Panc1 (cell line): ENCODE data around the gene FAM13A. TPM values are rescaled to one million over a fixed set of nuclear protein-coding genes. Genes with fewer than 3 reads are reported as not detected.
"Not testable (repeated sequence)": the region's sequence is repeated elsewhere in the genome, so short reads cannot be mapped to it uniquely, and the experiment has no call there.

Experiments used
- ATAC-seq: fragments of 200-7000 bp; cut with Tn5 transposase; 2 replicates; pipeline ENCODE4 v1.9.1; 2020; ENCODE audit warnings: mild to moderate bottlenecking, moderate library complexity
- BruUV-seq: library from RNA; stranded (reverse); fragments of 400-500 nt; replicated peaks from 2 replicates; lab custom pipeline; 2021; lab: Mats Ljungman, UMichigan
- CTCF ChIA-PET: fragments of 300-600 bp; sonication (Branson Sonifier 250); formaldehyde crosslinking; loops from one replicate; lab custom pipeline; 2022; ENCODE audit warnings: antibody characterized with exemption; lab: Charles Lee
- POLR2A ChIA-PET: fragments of 300-600 bp; sonication (Branson Sonifier 250); formaldehyde crosslinking; loops from one replicate; lab custom pipeline; 2022; ENCODE audit warnings: antibody characterized with exemption; lab: Charles Lee
- DNase-seq: peaks from one replicate; pipeline ENCODE4 v3.0.0-alpha.2; 2010; ENCODE audit warnings: low read depth, low spot score
- H3K27ac ChIP-seq: 2 replicates; pipeline ENCODE4 v1.5.1; 2011; ENCODE audit warnings: mild to moderate bottlenecking, low read length, inconsistent platforms
- H3K27me3 ChIP-seq: fragments of 200-500 bp; sonication (Bioruptor generic); 2 replicates; pipeline ENCODE4 v1.6.0; 2014; ENCODE audit warnings: low read length, inconsistent platforms; ENCODE audit not compliant: control insufficient read depth, insufficient read depth
- H3K36me3 ChIP-seq: fragments of 200-500 bp; sonication (Bioruptor generic); 2 replicates; pipeline ENCODE4 v1.5.1; 2014; ENCODE audit warnings: inconsistent platforms, mild to moderate bottlenecking, low read length, moderate library complexity; ENCODE audit not compliant: control insufficient read depth, insufficient read depth
- H3K4me1 ChIP-seq: 2 replicates; pipeline ENCODE4 v1.5.1; 2011; ENCODE audit warnings: inconsistent platforms, mild to moderate bottlenecking, low read length, moderate library complexity; ENCODE audit not compliant: control insufficient read depth, insufficient read depth
- H3K4me3 ChIP-seq, 2 experiments: 2 replicates each; pipeline ENCODE4 v1.5.1; 2011 to 2012; ENCODE audit warnings: low read depth in 2 of 2, low read length in 2 of 2, mild to moderate bottlenecking in 2 of 2, inconsistent platforms in 1 of 2, moderate library complexity in 1 of 2
- H3K9me3 ChIP-seq: fragments of 200-500 bp; sonication (Bioruptor generic); 2 replicates; pipeline ENCODE4 v1.5.1; 2014; ENCODE audit warnings: low read depth, mild to moderate bottlenecking, inconsistent platforms, low read length, moderate library complexity; ENCODE audit not compliant: control insufficient read depth, insufficient read depth
- CTCF ChIP-seq: fragments of 450-650 bp; IDR thresholded peaks from 2 replicates; pipeline ENCODE4 v1.5.1; 2017; ENCODE audit warnings: mild to moderate bottlenecking
- POLR2AphosphoS5 ChIP-seq: IDR thresholded peaks from 2 replicates; pipeline ENCODE4 v1.6.1; 2012; ENCODE audit warnings: mild to moderate bottlenecking, low read depth, low read length, moderate library complexity
- REST ChIP-seq, 2 experiments: IDR thresholded peaks; 2 replicates each; pipeline ENCODE4 v1.6.1; 2011 to 2012; ENCODE audit warnings: low read depth in 2 of 2, control low read depth in 1 of 2, low read length in 1 of 2, mild to moderate bottlenecking in 1 of 2, moderate library complexity in 1 of 2; ENCODE audit not compliant: insufficient read depth in 1 of 2
- SIN3A ChIP-seq: IDR thresholded peaks from 2 replicates; pipeline ENCODE4 v1.6.1; 2012; ENCODE audit warnings: low read depth, mild to moderate bottlenecking, low read length, moderate library complexity, borderline replicate concordance; ENCODE audit not compliant: insufficient read depth
- TCF7L2 ChIP-seq: IDR thresholded peaks from 2 replicates; pipeline ENCODE4 v1.6.1; 2011; ENCODE audit warnings: mild to moderate bottlenecking, low read depth, low read length, inconsistent platforms
- in situ Hi-C: cut with HindIII; loops from 2 replicates; pipeline ENCODE4 v1.10.0; 2016; ENCODE audit warnings: low sequenced_read_pairs, low pct_unique_long_range_greater_than_20kb
- intact Hi-C: fragments of 100-400 bp; cut with micrococcal nuclease; formaldehyde crosslinking; loops from one replicate; pipeline ENCODE4 v1.10.0; 2022; ENCODE audit not compliant: unreplicated experiment
- total RNA-seq: library from RNA; stranded (reverse); gene quantifications from one replicate; pipeline ENCODE4 v1.2.1, GENCODE V29; 2021; ENCODE audit not compliant: unreplicated experiment

FAM13A gene
- total RNA-seq, 1 experiment from 2014 or later: 5.8 TPM

- in situ Hi-C loops (no loop called here), intact Hi-C loops (no loop called here)
- Histone ChIP-seq H3K9me3 (no peaks in the 10 kb centered on the region), H3K4me1 (no peaks in the 10 kb centered on the region), H3K27ac (no peak overlapping the region), H3K27me3 (no peaks in the 10 kb centered on the region), H3K4me3 (no peak overlapping the region), H3K36me3 (no peaks in the 10 kb centered on the region)
- no peak for DNase-seq
- BruUV-seq: no TSS peak
- no peak for TF ChIP-seq POLR2AphosphoS5
- TF ChIP-seq SIN3A: no peak
- no peak for TF ChIP-seq REST (IDR thresholded peaks at IDR 0.05; ENCODE audit: insufficient read depth in 1 of 2, low read depth in 2 of 2, low read length in 1 of 2)
- no peak for TF ChIP-seq TCF7L2
- no peak for TF ChIP-seq CTCF
- POLR2A ChIA-PET: no interaction called here
- ATAC-seq: no peak
- CTCF ChIA-PET: no interaction called here
These were observed 7.9 kb upstream of the FAM13A start for GRCh38 chr4:89064848-89065247.

GRCh38 chr4:89057844-89058243 is 859 bp upstream of the FAM13A start:
- BruUV-seq, DNase-seq, CTCF ChIA-PET, H3K9me3 ChIP-seq, H3K4me3 ChIP-seq, ATAC-seq, H3K27ac ChIP-seq, H3K27me3 ChIP-seq, H3K4me1 ChIP-seq, H3K36me3 ChIP-seq, POLR2A ChIA-PET, in situ Hi-C loops, intact Hi-C loops: not testable (repeated sequence)

- ATAC-seq (peak; percentile 69), DNase-seq (no peak)
- TSS peak; percentile 80 for BruUV-seq
- H3K4me3 ChIP-seq: peak overlapping the region; percentile 34 to 47
- intact Hi-C loops (no loop called here), in situ Hi-C loops (no loop called here)
- no peaks in the 10 kb centered on the region for H3K36me3 ChIP-seq
- H3K9me3 ChIP-seq: no peaks in the 10 kb centered on the region
- peaks cover 4% of the 10 kb centered on the region; the same call in 1 of the 2 replicates for H3K4me1 ChIP-seq
- CTCF ChIA-PET: no interaction called here
- POLR2A ChIA-PET: no interaction called here
- no peaks in the 10 kb centered on the region for H3K27me3 ChIP-seq
- H3K27ac ChIP-seq: peak overlapping the region; percentile 51; the same call in 1 of the 2 replicates
- TF ChIP-seq POLR2AphosphoS5 (no peak), CTCF (no peak), SIN3A (no peak), TCF7L2 (no peak), REST (IDR thresholded peaks at IDR 0.05; ENCODE audit: insufficient read depth in 1 of 2, low read depth in 2 of 2, low read length in 1 of 2) (no peak)
These were observed 563 bp downstream of the FAM13A start for GRCh38 chr4:89056292-89056952.
